EL (cell line): ENCODE measurements around the gene MEGF8.
"Not testable (repeated sequence)": the region's sequence is repeated elsewhere in the genome, so short reads cannot be mapped to it uniquely, and the experiment has no call there.

Source experiments
- DNase-seq: peaks from one replicate; pipeline ENCODE4 v3.0.0-alpha.2; 2016

MEGF8 gene

DNA sequence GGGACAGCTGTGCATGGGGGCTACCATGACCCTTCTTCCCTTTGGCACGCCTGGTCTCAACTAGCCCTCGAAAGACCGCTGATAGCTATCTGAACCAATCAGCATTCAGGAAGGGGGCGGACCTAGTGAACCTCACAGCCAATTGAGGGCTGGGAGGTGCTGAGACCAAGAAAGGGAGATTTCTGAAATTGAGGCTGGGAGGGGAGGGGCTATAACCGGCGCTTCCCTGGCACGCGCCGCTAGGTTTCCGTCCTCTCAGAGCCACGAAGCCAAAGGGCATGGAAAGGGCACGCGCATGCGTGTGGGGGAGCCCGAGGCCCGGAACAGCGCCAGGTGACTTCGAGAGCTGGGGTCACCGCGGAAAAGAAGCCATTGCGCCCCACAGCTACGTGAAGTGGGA lies 18.8 kb upstream of the MEGF8 start:
- no peak for DNase-seq

GRCh38 chr19:42309686-42310085 lies 15.7 kb upstream of the MEGF8 start:
- no peak for DNase-seq

DNA sequence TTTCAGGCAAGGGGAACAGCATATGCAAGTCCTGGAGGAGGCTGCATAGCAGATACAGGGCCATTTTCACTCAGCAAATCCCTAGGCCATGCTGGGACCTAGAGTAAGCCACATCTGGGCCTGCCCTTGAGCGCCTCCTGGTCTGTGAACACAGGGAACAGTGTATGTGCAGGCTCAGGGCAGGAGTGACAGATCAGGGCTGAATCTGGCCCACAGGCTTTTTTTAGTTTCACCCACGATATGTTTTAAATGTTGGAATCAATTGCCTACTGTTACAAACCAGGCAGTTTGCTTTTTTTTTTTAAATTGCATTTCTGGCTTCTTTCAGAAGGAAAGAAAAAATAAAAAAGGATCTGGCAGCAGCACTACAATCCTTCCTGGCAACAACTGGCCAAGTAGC lies 13.8 kb upstream of the MEGF8 start:
- DNase-seq = no peak

DNA sequence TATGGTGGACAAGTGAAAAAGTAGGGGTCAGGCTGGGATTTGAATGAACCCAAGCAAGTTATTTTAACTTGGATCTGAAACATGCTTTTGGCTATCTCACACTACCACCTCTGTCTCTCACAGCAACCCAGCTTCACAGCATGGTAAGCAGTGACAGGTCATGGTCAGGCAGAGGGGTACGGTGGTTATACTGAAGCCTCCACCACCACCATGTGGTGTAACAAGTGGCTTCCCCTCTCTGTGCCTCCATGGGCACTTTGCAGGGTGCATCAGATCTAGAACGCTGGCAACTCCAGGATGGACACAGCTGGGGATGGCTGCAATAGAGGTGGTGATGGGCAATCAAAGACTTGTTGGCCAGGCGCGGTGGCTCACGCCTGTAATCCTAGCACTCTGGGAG lies 13.1 kb upstream of the MEGF8 start:
- DNase-seq = no peak

- DNase-seq = peak; percentile 54
Measured at GRCh38 chr19:42313096-42313839, 12.2 kb upstream of the MEGF8 start, which contains the start of gene TMEM145. Gene TMEM145 (plus strand): TSS chr19:42313309. CDS start chr19:42313377, 68 bp downstream.

GRCh38 chr19:42313840-42314755 lies 11.3 kb upstream of the MEGF8 start:
- DNase-seq = no peak

DNA sequence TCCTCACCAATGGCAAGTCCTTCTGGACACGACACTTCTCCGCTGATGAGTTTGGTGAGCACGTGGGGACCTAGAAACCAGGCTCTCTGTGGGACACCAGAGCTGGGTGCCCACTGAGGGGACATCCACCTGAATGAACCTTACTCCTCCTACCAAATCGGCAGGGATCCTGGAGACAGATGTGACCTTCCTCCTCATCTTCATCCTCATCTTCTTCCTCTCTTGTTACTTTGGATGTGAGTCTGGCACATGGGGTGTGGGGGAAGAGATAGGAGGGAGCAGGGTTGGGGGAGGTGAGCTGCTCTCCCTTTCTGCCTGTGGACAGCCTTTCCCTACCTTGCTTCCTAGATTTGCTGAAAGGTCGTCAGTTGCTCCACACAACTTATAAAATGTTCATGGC lies 10.4 kb upstream of the MEGF8 start:
- no peak for DNase-seq

- peak; percentile 80 for DNase-seq
Measured at GRCh38 chr19:42316223-42317211, 8.9 kb upstream of the MEGF8 start.

DNA sequence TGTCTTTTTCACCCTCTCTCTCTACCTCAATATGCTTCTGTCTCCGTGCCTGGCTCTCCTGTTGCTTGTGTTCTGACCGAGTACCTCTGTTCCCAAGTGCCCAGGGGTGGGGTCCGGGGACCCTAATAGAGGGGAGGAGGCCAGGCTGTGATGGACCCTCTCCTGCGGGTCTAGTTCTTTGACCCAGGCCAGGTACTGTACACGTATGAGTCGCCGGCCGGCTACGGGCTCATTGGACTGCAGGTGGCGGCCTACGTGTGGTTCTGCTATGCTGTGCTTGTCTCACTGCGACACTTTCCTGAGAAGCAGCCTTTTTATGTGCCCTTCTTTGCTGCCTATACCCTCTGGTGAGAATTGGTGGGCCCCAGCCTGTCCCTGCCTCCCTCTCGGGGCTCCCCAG lies 7.9 kb upstream of the MEGF8 start:
- no peak for DNase-seq

DNA sequence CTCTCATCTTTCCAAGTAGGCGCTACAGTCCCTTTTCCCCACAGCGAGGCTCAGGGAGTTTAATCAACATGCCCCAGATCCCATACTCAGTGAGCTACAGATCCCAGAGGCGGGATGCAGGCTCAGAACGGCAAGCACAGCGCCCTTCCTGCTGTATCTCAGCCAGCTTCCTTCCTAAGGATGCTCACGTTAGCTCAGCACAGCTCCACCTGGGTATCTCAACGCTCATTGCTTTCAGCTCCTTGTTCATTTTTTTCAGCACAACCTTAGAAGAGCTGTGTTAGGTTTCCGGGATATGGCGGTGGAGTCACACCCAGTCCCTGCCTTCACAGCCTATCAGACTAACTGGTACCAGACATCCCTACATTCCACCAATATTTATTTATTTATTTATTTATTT lies 3.1 kb upstream of the MEGF8 start:
- DNase-seq = no peak

- DNase-seq = no peak
Measured at GRCh38 chr19:42323473-42323851, 2.0 kb upstream of the MEGF8 start.

DNA sequence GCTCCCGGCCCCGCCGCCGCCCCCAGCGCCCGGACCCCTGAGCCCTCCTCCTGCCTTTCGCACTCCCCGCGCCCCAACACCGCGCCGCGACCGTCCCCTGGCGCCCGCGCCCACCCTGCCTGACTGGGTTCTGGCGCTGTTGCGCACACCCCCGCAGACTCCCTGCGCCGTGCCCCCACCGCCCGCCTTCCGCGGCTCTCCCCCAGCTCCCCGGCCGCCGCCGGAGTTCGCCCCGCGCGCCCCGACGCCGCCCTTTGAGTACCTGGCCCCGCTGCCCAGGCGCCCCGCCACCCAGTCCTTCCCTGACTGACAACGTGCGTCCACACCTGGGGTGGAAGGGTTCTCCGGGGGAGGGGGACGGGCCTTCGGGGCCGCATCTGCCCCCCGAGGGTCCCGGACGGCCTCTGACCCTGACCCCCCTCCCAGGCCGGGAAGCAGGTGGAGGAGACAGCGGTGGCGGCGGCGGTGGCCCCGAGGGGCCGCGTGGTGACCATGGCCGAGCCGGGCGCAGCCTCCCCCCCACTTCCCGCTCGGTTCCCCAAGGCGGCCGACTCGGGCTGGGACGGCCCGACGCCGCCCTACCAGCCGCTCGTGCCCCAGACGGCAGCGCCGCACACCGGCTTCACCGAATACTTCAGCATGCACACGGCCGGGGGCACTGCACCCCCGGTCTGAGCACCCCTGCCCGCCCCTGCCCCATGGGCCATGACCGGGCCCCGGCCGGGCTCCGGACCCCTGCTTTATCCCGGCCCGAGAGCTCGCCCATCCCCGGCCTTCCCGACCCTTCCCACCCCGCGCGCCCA lies 1.4 kb upstream of the MEGF8 start:
- DNase-seq = peak; percentile 26

GRCh38 chr19:42324655-42325307 lies 654 bp upstream of the MEGF8 start:
- DNase-seq = no peak

- no peak for DNase-seq
Measured at GRCh38 chr19:42325896-42326771, 699 bp downstream of the MEGF8 start.

DNA sequence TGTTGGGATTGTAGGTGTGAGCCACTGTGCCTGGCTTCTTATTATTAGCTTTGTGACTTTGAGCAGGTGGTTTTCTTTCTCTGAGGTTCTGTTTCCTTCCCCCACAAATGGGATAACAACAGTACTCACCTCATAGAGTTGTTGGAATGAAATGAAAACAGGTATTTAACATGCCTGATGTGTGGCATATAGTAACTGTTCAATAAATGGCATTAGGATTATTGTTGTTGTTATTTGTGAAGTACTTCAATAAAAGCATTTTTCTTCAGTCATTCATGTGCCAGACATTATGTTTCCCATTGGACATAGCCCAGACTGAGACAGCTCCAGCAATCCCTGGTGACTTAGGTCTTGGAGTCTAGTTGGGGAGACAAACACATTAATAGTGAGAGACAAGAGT lies 1.5 kb downstream of the MEGF8 start:
- no peak for DNase-seq

DNA sequence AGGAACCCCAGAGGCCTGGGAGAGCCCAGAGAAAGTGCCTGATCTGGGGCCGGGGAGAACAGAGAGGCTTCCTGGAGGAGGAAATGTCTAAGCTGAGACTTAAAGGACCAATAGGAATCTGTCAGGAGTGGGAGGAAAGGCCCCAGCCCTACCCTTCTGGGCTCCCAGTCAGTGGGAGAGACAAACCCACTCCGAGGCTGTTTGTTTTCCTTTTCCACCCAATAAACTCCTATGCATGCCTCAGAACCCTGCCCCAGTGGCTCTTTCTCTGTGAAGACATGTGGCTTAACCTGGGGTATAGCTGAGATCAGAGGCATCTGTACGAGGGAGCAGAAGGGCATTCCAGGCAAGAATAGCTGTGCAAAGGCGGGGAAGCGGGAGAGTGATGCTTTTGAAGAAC lies 1.9 kb downstream of the MEGF8 start:
- no peak for DNase-seq

DNA sequence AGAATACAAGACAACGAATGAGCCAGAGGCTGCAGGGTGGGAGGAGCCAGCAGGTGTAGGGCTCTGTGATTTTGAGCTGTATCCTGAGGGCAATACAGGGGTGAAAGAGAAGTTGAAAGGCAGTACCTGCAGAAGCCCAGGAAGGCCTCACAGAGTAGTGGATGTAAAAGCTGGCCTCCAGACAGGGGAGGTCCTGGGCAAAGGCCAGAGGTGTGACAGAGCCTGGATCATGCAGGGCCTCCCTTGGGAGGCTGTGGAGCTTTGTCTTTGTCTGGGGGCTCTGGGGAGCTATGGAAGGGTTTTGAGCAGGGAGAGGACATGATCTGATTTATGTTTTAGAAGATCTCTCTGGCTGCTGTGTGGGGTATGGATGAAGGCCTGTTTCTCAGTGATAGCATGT lies 2.7 kb downstream of the MEGF8 start:
- no peak for DNase-seq

DNA sequence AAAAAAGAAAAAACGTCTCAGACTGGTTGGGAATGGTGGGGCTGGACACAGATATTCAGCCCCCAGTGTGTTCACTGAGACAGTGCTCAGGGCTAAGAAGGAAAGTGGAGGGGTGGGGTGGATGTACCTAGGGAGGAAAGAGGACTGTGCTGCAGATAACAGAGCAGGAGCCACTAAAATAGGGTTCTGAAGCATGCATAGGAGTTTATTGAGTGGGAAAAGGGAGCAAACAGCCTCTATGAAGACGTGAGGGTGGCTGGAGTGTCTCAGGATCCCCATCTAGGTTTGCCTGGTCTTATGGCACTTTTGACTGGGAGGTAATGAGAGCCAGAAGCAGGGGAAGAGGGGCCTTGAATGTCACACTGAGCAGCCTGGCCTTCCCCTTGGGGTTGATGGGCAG lies 3.4 kb downstream of the MEGF8 start:
- no peak for DNase-seq

DNA sequence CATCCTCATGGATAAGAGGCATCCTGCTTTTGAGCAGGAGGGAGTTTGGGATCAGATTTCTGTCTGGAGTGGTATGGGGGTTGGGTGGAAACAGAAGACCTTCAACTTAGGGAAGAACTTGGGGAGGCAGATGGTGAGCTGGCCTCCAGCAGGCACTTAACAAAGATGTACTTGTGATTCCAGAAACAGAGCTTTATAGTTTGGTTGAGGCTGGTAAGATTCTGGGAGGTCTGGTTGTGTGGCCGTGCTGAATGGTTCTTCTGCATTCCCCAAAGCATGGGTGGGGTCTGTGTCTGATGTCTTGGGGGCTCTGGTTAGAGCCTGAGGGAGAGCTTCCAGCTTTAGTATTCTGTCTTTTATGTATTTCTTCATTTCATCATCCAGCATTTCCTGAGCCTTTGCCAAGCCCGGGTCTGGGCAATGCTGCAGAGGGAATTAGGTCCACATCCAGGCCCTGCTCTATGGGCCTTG lies 4.8 kb downstream of the MEGF8 start:
- no peak for DNase-seq

GRCh38 chr19:42331333-42331732 lies 5.9 kb downstream of the MEGF8 start:
- not testable (repeated sequence) for DNase-seq
